ENCODE data around the gene TTC7B.
A peak's percentile ranks its signal among the peaks of the same experiment; 100 is the strongest.

TTC7B gene

GRCh38 chr14:90812109-90812508, 4.1 kb downstream of the TTC7B start:
- no CpG with 5 or more reads among the region's 5 CpGs for WGBS (ENCODE audit: extremely low coverage, insufficient coverage, insufficient read length)
- peak overlapping the region; percentile 25 for H4K91ac ChIP-seq (ENCODE audit: low read depth, low read length)
- H3K79me1 ChIP-seq (ENCODE audit: low read length): peaks cover 21% of the 10 kb centered on the region
- H2BK120ac ChIP-seq (ENCODE audit: insufficient read depth, low read length, poor library complexity): no peak overlapping the region
- no peak overlapping the region for H2BK5ac ChIP-seq (ENCODE audit: low read depth, low read length, poor library complexity)
- no peak overlapping the region for H3K27ac ChIP-seq (ENCODE audit: low read depth, low read length)
- peak overlapping the region; percentile 43 for H3K4ac ChIP-seq (ENCODE audit: low read depth, low read length)
- H2AK5ac ChIP-seq (ENCODE audit: low read length): peak overlapping the region; percentile 26
- H3K9me3 ChIP-seq (ENCODE audit: insufficient read depth, low read depth, low read length): no peaks in the 10 kb centered on the region
- no peak overlapping the region for H3K4me2 ChIP-seq (ENCODE audit: low read length)
- peaks cover 24 to 41% of the 10 kb centered on the region in 2 experiments for H3K4me1 ChIP-seq (ENCODE audit: control insufficient read depth in 1 of 2, insufficient read depth in 2 of 2, low read length in 2 of 2)
- H3K9ac ChIP-seq (ENCODE audit: low read length): no peak overlapping the region
- no peak overlapping the region for H3K4me3 ChIP-seq (ENCODE audit: low read depth, low read length)
- H3K14ac ChIP-seq (ENCODE audit: low read length): peak overlapping the region; percentile 20
- no peak overlapping the region for H4K8ac ChIP-seq (ENCODE audit: low read depth, low read length)
- DNase-seq: no peak
- no peaks in the 10 kb centered on the region for H3K27me3 ChIP-seq (ENCODE audit: insufficient read depth, low read length)
- peak overlapping the region; percentile 43 for H4K12ac ChIP-seq (ENCODE audit: low read depth, low read length)
- H2AFZ ChIP-seq (ENCODE audit: insufficient read depth, low read length, poor library complexity): no peak overlapping the region
- no peak overlapping the region for H3K23ac ChIP-seq (ENCODE audit: low read length)
- peak overlapping the region; percentile 33 for H3K18ac ChIP-seq (ENCODE audit: low read length)
- H3K36me3 ChIP-seq (ENCODE audit: control insufficient read depth in 1 of 2, insufficient read depth in 2 of 2, low read length in 2 of 2): no peaks in the 10 kb centered on the region
- peak overlapping the region; percentile 17 for H2BK12ac ChIP-seq (ENCODE audit: low read length)
- H3K79me2 ChIP-seq (ENCODE audit: control insufficient read depth, insufficient read depth, low read length, poor library complexity): peaks cover 26% of the 10 kb centered on the region

- Histone ChIP-seq H3K36me3 (ENCODE audit: control insufficient read depth in 1 of 2, insufficient read depth in 2 of 2, low read length in 2 of 2) (no peaks in the 10 kb centered on the region), H4K8ac (ENCODE audit: low read depth, low read length) (no peak overlapping the region), H3K14ac (ENCODE audit: low read length) (peak overlapping the region; percentile 20), H3K27ac (ENCODE audit: low read depth, low read length) (no peak overlapping the region), H3K4me2 (ENCODE audit: low read length) (no peak overlapping the region), H2BK12ac (ENCODE audit: low read length) (peak overlapping the region; percentile 17), H3K4me3 (ENCODE audit: low read depth, low read length) (no peak overlapping the region), H4K91ac (ENCODE audit: low read depth, low read length) (no peak overlapping the region), H4K12ac (ENCODE audit: low read depth, low read length) (peak overlapping the region; percentile 43), H2BK5ac (ENCODE audit: low read depth, low read length, poor library complexity) (no peak overlapping the region), H3K9me3 (ENCODE audit: insufficient read depth, low read depth, low read length) (no peaks in the 10 kb centered on the region), H3K27me3 (ENCODE audit: insufficient read depth, low read length) (no peaks in the 10 kb centered on the region), H2AK5ac (ENCODE audit: low read length) (no peak overlapping the region), H2BK120ac (ENCODE audit: insufficient read depth, low read length, poor library complexity) (no peak overlapping the region), H3K23ac (ENCODE audit: low read length) (no peak overlapping the region), H3K9ac (ENCODE audit: low read length) (no peak overlapping the region), H2AFZ (ENCODE audit: insufficient read depth, low read length, poor library complexity) (no peak overlapping the region), H3K79me1 (ENCODE audit: low read length) (peaks cover 22% of the 10 kb centered on the region), H3K79me2 (ENCODE audit: control insufficient read depth, insufficient read depth, low read length, poor library complexity) (peaks cover 26% of the 10 kb centered on the region), H3K18ac (ENCODE audit: low read length) (peak overlapping the region; percentile 33), H3K4me1 (ENCODE audit: control insufficient read depth in 1 of 2, insufficient read depth in 2 of 2, low read length in 2 of 2) (peaks cover 27 to 40% of the 10 kb centered on the region in 2 experiments), H3K4ac (ENCODE audit: low read depth, low read length) (peak overlapping the region; percentile 43)
- no CpG with 5 or more reads among the region's 10 CpGs for WGBS (ENCODE audit: extremely low coverage, insufficient coverage, insufficient read length)
- no peak for DNase-seq
These were observed 4.6 kb downstream of the TTC7B start for GRCh38 chr14:90811641-90812040.

- Histone ChIP-seq H3K18ac (ENCODE audit: low read length) (peak overlapping the region; percentile 9), H3K79me1 (ENCODE audit: low read length) (peaks cover 19% of the 10 kb centered on the region), H3K4ac (ENCODE audit: low read depth, low read length) (peak overlapping the region; percentile 9)
These were observed 5.4 kb downstream of the TTC7B start for GRCh38 chr14:90810806-90811205.

GRCh38 chr14:90809530-90810312, 6.5 kb downstream of the TTC7B start:
- no peak overlapping the region for H3K23ac ChIP-seq (ENCODE audit: low read length)
- H3K79me2 ChIP-seq (ENCODE audit: control insufficient read depth, insufficient read depth, low read length, poor library complexity): peaks cover 19% of the 10 kb centered on the region
- H3K27me3 ChIP-seq (ENCODE audit: insufficient read depth, low read length): no peaks in the 10 kb centered on the region
- H3K14ac ChIP-seq (ENCODE audit: low read length): no peak overlapping the region
- no peak overlapping the region for H3K27ac ChIP-seq (ENCODE audit: low read depth, low read length)
- no peak overlapping the region for H3K4me3 ChIP-seq (ENCODE audit: low read depth, low read length)
- peak overlapping the region; percentile 59 for H3K18ac ChIP-seq (ENCODE audit: low read length)
- H4K8ac ChIP-seq (ENCODE audit: low read depth, low read length): no peak overlapping the region
- no peak overlapping the region for H2AK5ac ChIP-seq (ENCODE audit: low read length)
- H3K4me1 ChIP-seq (ENCODE audit: control insufficient read depth in 1 of 2, insufficient read depth in 2 of 2, low read length in 2 of 2): peaks cover 32 to 38% of the 10 kb centered on the region in 2 experiments
- H3K79me1 ChIP-seq (ENCODE audit: low read length): peaks cover 19% of the 10 kb centered on the region
- H3K9me3 ChIP-seq (ENCODE audit: insufficient read depth, low read depth, low read length): peaks cover 3% of the 10 kb centered on the region
- H4K12ac ChIP-seq (ENCODE audit: low read depth, low read length): no peak overlapping the region
- no peak overlapping the region for H3K9ac ChIP-seq (ENCODE audit: low read length)
- H2BK120ac ChIP-seq (ENCODE audit: insufficient read depth, low read length, poor library complexity): no peak overlapping the region
- DNase-seq: no peak
- no peaks in the 10 kb centered on the region for H3K36me3 ChIP-seq (ENCODE audit: control insufficient read depth in 1 of 2, insufficient read depth in 2 of 2, low read length in 2 of 2)
- no peak overlapping the region for H2BK12ac ChIP-seq (ENCODE audit: low read length)
- no peak overlapping the region for H4K91ac ChIP-seq (ENCODE audit: low read depth, low read length)
- no CpG with 5 or more reads among the region's 7 CpGs for WGBS (ENCODE audit: extremely low coverage, insufficient coverage, insufficient read length)
- peak overlapping the region; percentile 37 for H3K4ac ChIP-seq (ENCODE audit: low read depth, low read length)
- no peak overlapping the region for H2AFZ ChIP-seq (ENCODE audit: insufficient read depth, low read length, poor library complexity)
- H3K4me2 ChIP-seq (ENCODE audit: low read length): no peak overlapping the region
- no peak overlapping the region for H2BK5ac ChIP-seq (ENCODE audit: low read depth, low read length, poor library complexity)

More at GRCh38 chr14:90810806-90811205, 5.4 kb downstream of the TTC7B start:
- Histone ChIP-seq H3K9me3 (ENCODE audit: insufficient read depth, low read depth, low read length) (no peaks in the 10 kb centered on the region), H2BK5ac (ENCODE audit: low read depth, low read length, poor library complexity) (no peak overlapping the region), H2BK120ac (ENCODE audit: insufficient read depth, low read length, poor library complexity) (no peak overlapping the region), H4K8ac (ENCODE audit: low read depth, low read length) (no peak overlapping the region), H3K4me3 (ENCODE audit: low read depth, low read length) (no peak overlapping the region), H3K36me3 (ENCODE audit: control insufficient read depth in 1 of 2, insufficient read depth in 2 of 2, low read length in 2 of 2) (no peaks in the 10 kb centered on the region), H4K91ac (ENCODE audit: low read depth, low read length) (peak overlapping the region; percentile 28), H3K14ac (ENCODE audit: low read length) (no peak overlapping the region), H3K4me1 (ENCODE audit: control insufficient read depth in 1 of 2, insufficient read depth in 2 of 2, low read length in 2 of 2) (peaks cover 31 to 42% of the 10 kb centered on the region in 2 experiments), H2AK5ac (ENCODE audit: low read length) (no peak overlapping the region), H3K23ac (ENCODE audit: low read length) (no peak overlapping the region), H3K4me2 (ENCODE audit: low read length) (no peak overlapping the region), H4K12ac (ENCODE audit: low read depth, low read length) (no peak overlapping the region), H3K27ac (ENCODE audit: low read depth, low read length) (no peak overlapping the region), H2BK12ac (ENCODE audit: low read length) (no peak overlapping the region), H3K27me3 (ENCODE audit: insufficient read depth, low read length) (no peaks in the 10 kb centered on the region), H3K79me2 (ENCODE audit: control insufficient read depth, insufficient read depth, low read length, poor library complexity) (peaks cover 24% of the 10 kb centered on the region), H3K9ac (ENCODE audit: low read length) (no peak overlapping the region), H2AFZ (ENCODE audit: insufficient read depth, low read length, poor library complexity) (no peak overlapping the region)
- DNase-seq: no peak
- WGBS (ENCODE audit: extremely low coverage, insufficient coverage, insufficient read length): no CpG with 5 or more reads among the region's 5 CpGs

All from trophoblast cell (in vitro differentiated cells and primary cell).